HG02610 (cell line): ENCODE data around the gene DDX18.

Experiments
- ATAC-seq: cut with Tn5 transposase; IDR thresholded peaks from one replicate; pipeline ENCODE4 v1.9.1; 2021; ENCODE audit warnings: mild to moderate bottlenecking, moderate library complexity; ENCODE audit not compliant: unreplicated experiment

Gene DDX18

DNA sequence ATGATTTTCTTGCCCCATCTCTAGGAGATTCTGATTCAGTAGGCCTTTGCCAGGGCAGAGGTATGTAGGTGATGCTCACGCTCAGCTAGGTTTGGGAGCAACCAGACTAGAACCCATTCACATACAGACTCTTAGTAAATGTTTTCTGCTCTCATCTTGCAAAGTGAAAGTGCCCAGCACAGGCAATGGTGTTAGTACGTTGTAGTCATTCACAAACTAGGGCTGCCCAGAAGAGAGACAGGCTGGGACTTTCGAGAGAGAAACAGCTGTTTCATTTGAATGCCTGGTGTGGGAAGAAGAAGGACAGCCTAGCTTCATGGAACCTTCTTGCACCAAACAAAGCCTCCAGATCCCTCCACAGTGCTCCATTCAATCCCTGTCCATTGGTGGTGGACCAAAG, 19.4 kb downstream of the DDX18 start:
- ATAC-seq = peak; percentile 76

DNA sequence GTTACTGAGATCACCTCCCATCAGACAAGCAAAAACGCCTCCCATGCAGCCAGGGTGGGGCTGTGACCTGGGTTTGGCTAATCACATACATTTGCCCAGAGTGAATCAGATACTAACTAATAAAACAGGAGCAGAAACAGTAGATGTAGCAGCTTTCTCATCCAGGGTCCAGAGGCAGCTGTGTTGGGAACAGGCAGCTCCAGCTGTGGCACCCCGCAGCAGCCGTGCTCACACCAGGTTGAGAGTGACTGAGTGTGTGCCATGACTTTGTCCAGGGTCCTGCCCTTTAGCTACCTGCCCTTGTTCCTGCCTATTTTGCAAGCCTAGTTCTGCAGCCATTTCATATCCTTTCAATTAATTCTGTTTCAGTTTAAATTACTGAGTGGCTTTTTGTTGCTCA, 20.5 kb downstream of the DDX18 start:
- ATAC-seq = no peak

DNA sequence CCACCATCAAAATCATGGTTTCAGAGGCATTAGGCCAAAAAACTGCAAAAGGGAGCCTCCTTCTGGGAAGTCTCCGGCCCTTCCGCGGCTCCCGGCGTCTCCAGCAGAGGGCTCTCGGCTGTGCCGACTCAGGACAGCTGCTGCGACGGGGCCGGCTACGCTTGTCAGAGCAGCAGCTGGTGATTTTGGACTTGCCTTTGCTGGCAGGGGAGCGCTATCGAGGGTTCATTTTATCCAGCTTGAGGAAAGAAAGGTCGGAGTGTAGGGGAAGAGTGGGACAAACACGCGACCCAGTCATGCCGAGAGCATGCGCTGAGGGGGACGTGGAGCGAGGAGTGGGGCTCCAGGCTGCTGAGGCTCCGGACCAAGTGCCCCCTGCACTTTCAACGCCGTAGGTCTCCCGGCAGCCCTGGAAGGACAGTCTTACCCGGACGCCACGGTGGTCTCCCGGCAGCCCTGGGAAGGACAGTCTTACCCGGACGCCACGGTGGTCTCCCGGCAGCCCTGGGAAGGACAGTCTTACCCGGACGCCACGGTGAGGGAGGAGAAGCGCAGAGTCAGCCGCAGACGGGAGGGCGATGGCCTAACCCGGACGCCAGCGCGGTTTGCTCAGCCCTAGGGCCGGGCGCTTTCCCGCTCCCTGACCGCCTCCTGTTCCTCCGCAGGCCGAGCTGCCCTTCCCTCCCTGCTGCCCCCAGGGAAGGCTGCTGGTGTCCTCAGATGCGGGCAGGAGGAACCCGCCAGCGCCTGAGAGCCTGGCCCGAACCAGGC, 21.7 kb downstream of the DDX18 start:
- ATAC-seq = peak; percentile 83

DNA sequence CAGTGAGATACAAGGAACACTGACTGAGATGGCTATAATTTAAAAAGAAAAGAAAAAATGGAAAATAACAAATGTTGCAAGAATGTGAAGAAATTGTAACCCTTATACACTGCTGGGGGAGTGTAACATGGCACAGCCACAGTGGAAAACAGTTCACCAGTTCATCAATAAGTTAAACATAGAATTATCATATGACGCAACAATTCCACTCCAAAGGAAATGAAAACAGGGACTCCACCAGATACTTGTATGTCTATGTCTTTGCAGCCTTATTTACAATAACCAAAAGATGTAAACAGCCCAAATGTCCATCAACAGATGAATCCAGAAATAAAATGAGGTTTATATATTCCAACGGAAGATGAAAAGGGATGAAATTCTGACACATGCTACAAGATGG, 30.8 kb downstream of the DDX18 start:
- no peak for ATAC-seq

DNA sequence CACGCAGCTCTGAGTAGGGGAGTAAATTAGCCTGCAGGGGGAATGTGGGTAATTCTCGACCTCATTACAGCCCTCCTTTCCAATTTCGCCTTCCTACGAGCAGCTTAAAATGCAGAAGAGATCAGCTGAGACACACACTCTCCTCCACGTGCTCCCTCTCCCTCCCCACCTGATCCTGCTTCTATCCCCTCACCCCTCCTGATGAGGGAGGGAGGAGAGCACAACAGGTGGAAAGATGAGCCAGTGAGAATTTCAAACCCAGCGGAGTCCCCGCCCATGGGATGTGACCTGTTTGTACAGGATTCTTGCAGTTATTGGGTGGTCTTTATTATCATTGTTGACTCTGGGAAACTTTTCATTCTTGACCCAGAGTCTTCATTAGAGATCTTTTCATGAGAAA, 35.5 kb downstream of the DDX18 start:
- no peak for ATAC-seq

DNA sequence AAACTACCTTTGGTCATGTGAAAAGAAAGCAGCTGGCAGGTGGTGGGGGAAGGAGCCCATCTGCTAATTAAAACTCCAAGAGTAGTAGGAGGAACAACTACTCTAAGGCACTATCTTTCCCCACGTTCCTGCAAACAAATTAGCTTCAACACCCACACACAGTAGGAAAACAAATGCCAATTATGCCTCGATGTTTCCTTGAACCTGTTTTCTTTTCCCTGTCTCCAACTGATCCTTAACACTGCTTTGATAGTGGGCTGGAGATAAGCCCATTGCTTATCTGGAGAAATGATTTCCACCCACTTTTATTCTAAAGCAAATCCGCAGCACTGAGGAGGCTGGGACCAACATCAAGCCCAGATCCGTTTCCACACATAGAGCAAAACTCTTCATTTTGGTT, 36.0 kb downstream of the DDX18 start:
- no peak for ATAC-seq

DNA sequence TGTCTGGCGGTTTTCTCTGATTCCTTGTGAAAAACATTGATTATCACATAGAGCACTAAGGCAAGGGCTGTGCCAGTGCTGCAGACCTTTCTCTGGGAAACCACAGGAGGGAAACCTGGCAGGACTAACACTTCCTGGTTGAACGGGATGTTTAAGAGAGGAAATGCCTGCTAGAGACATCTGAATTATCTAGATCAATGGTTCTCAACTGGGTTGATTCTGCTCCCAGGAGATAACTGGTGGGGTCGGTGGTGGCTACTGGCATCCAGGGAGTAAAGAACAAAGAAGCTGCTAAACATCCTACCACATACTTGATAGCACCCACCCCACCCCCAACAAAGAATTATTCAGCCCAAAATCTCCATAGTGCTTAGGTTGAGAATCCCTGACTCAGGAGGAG, 37.5 kb downstream of the DDX18 start:
- no peak for ATAC-seq

DNA sequence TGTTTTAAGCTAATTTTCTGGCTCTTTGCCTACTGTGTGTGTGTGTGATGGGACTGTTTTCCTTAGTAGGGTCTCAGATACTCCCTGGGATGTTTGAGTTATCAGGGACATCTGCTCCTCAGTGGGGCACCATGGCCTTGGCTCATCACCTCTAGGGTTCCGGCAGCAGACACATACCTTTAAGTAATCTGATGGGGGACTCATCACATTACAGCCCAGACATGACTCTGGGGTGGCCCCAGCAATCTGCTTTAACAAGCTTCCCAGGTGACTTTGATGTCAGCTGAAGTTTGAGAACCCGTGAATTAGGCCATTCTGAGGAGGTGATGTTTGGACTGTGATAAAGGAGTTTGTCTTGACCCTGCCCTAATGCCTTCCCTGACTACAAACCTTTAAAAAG, 38.8 kb downstream of the DDX18 start:
- ATAC-seq = no peak

DNA sequence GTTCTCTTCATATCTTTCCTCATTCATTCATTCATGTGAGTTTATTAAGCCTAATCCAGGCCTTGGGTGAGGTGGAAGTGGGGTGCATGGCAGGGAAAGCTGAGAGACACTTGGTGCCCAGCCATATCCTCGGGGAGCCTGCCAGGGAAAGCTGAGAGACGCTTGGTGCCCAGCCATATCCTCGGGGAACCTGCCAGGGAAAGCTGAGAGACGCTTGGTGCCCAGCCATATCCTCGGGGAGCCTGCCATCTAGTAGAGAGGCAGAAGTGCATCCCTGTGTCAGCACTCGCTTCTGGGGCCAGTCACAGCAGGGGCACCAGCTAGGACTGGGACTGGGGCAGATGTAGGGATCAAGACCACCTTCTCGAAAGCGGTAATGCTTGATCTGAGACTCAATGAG, 39.4 kb downstream of the DDX18 start:
- no peak for ATAC-seq

DNA sequence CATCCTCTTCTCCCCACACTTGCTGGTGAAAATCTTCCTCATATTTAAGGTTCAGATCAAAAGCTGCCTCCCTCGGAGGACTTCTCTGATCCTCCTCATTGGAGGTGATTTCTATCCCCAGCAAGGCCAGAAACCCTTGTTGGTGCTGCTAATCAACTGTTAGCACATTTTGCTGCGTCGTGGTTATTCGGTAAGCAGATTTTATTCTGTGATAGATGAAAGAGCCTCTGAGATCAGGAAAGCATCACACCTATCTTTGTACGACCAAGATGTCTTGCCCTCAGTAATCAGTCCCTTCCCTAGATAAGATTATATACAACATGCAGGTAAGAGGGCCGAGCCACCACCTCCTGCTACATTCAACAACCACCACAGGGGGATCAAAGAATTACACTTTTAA, 40.1 kb downstream of the DDX18 start:
- ATAC-seq = no peak

DNA sequence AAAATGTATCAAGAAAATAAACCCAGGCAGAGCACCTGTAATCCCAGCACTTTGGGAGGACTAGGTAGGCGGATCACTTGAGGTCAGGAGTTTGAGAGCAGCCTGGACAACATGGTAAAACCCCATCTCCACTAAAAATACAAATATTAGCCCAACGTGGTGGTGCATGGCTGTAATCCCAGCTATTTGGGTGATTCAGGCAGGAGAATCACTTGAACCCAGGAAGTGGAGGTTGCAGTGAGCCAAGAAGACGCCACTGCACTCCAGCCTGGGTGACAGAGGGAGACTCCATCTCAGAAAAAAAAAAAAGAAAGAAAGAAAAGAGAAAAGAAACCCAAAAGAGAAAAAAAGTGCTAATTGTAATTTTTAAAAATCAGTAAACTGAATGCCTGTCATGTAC, 41.4 kb downstream of the DDX18 start:
- no peak for ATAC-seq

DNA sequence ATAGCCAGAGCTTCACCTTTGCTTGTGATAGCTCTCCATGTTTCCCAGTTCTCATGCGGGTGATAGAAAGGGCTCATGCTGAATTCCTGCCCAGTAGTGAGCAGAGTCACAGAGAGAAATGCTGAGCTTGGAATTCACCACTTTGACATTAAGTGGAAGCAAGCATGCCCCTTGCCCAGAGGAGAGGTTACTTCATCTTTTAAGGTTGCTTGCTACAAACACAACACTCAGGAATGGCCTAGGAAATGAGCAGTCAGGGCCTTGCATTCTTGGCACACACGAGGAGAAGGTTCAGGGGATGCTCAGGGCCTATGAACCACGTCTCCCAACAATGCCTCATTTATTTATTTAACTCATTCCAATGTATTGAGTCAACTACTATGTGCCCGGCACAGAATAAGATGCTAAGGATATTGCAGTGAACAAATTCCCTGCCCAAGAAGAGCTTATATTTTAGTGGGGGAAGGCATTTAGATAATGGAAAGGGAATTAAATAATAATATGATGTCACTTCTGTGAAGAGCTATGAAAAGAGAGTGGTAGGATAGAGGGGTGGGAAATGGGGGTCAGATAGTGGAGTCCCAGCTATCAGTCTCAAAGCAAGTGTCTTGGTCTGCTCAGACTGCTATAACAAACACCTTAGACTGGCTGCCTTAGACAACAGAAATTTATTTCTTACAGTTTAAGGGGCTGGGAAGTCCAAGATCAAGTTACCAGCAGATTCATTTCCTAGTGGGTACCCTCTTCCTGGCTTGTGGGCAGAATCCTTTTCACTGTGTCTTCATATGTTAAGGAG, 42.1 kb downstream of the DDX18 start:
- ATAC-seq = no peak

DNA sequence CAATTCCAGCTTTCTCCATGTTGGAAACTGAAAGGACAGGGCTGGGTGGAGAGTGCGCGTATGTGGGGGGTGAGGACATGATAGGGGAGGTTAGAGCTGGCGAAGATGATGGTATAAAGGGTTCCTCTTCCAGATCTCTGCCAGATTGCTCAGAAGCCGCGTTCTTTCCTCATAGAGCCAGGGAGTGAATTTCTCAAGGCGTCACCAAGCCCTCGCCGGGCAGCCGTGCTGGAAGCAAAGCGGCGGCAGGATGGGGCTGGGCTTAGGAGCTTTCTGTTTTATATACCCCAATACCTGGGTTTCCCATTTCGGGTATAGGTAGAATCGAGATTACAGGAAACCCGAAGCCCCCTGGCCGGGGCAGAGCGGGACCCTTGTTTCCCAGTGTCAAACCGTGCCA, 43.8 kb downstream of the DDX18 start:
- ATAC-seq = no peak

DNA sequence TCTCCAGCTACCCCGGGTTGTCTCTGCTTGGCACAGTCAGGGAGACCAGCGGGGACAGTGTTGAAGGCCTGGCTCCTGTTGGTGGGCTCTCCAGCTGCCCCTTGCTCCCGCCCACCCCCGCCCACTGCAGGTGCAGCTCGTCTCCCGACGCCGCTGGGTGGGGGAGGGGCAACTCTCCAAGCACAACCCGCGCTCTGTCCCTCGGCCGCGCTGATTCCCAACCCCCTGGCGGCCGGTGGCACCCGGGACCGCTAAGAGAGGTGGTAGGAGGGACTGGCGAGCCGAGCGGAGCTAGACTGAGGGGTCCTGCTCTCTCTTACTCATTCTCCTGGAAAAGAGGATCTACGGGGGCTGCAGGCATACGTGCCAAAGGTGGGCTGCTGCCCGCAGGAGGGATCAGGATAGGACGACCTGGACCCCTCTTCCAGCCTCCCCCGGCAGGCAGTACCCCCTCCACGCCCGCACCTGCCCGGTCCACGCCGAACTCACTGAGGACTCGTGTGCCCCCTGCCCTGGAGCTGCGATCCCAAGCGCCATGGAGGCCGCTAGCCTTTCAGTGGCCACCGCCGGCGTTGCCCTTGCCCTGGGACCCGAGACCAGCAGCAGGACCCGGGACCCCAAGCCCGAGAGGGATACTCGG, 44.5 kb downstream of the DDX18 start:
- ATAC-seq = no peak

DNA sequence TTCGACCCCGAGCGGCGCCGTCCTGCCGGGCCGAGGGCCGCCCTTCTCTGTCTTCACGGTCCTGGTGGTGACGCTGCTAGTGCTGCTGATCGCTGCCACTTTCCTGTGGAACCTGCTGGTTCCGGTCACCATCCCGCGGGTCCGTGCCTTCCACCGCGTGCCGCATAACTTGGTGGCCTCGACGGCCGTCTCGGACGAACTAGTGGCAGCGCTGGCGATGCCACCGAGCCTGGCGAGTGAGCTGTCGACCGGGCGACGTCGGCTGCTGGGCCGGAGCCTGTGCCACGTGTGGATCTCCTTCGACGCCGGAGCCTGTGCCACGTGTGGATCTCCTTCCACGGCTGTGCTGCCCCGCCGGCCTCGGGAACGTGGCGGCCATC, 45.0 kb downstream of the DDX18 start:
- no peak for ATAC-seq

DNA sequence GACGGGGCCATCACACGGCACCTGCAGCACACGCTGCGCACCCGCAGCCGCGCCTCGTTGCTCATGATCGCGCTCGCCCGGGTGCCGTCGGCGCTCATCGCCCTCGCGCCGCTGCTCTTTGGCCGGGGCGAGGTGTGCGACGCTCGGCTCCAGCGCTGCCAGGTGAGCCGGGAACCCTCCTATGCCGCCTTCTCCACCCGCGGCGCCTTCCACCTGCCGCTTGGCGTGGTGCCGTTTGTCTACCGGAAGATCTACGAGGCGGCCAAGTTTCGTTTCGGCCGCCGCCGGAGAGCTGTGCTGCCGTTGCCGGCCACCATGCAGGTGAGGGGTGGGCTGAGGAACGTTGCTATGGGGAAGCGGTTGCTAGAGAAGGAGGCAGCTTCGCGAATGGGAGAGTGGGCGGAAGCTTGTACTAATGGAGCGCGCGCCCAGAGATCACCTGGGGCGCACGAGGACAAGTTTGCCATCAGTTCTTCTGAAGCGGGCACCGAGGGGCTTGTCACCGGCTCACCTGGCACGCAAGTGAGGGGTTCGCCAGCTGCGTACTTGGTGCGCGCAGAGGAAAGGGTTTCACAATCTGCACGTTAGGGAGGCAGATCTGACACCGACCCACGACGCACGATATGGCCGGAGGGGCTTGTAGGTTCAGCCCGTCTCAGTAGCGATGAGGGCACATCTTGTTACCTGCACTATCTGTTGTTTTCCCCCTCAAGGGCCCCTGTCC, 45.6 kb downstream of the DDX18 start:
- no peak for ATAC-seq

DNA sequence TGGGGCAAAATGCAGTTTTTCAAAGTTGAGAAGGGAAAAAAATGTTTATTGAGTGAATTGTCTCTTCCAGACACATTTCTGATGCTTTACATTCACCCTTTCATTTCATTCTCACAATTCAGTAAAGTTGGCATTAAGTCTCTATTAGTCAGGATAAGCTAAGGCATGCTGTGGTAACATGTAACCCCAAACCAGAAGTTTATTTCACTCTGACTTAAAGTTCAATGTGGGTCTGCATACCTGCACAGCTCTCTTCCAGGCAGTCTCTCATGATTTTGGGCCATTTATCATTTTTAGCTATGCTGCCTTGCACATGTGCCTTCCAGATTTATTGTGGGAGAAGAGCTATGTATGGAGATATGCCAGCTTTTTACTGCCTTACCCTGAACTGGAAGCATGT, 48.0 kb downstream of the DDX18 start:
- no peak for ATAC-seq

DNA sequence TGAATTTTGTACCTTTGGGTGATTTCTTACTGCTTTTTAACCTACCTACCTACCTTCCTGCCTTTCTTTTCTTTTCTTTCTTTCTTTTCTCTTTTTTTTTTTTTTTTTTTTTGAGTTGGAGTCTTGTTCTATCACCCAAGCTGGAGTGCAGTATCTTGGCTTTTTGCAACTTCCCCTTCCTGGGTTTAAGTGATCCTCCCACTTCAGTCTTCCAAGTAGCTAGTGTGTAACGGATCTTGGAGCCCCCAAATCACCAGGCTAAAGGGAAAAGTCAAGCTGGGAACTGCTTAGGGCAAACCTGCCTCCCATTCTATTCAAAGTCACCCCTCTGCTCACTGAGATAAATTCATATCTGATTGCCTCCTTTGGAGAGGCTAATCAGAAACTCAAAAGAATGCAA, 61.3 kb downstream of the DDX18 start:
- no peak for ATAC-seq

DNA sequence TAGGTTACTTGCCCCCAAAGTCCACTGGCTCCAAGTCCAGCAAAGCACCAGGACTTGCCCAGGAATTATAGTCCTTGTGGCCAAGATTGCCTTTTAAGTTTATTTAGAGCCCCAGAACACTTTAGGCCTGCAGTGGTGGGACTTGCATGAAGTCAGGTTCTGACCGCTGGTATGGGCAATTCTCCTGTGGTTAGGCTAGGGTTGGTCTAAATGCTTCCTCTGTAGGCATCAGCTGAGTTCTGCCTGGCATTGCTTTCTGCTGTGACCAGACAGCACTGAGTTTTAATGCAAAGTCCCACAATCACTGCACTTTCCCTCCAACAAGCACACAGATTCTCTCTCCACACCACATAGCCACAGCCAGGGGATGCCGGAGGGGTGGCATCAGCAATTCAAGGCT, 64.5 kb downstream of the DDX18 start:
- ATAC-seq = no peak
